Fibroblast of the aortic adventitia (primary cell): ENCODE results near the gene SIRT3. TPM values are rescaled to one million over a fixed set of nuclear protein-coding genes. Genes with fewer than 3 reads are reported as not detected.

Experiments used
- DNase-seq: peaks from one replicate; pipeline ENCODE4 v3.0.0-alpha.2; 2010; ENCODE audit warnings: low read depth
- H3K4me3 ChIP-seq: 2 replicates; pipeline ENCODE4 v1.5.1; 2011; ENCODE audit warnings: low read depth, mild to moderate bottlenecking, control low read depth, low read length, moderate library complexity
- CTCF ChIP-seq: IDR thresholded peaks from 2 replicates; pipeline ENCODE4 v1.5.1; 2011; ENCODE audit warnings: mild to moderate bottlenecking, low read length, control low read depth, inconsistent platforms; ENCODE audit not compliant: insufficient read depth
- total RNA-seq: library from RNA; depleted of rRNA; stranded (reverse); fragments of >200 nt; gene quantifications from 2 replicates; pipeline ENCODE4 v1.2.3, GENCODE V29; 2012; ENCODE audit warnings: low replicate concordance

The SIRT3 gene
- total RNA-seq, 1 donor, result 8.2 TPM

- TF ChIP-seq CTCF, result no peak
- H3K4me3 ChIP-seq, result no peak overlapping the region
- no peak for DNase-seq
These were observed 3.2 kb downstream of the SIRT3 start for GRCh38 chr11:232783-233565.

- no peak overlapping the region for H3K4me3 ChIP-seq
- TF ChIP-seq CTCF, result no peak
- DNase-seq, result no peak
These were observed 5.7 kb downstream of the SIRT3 start for GRCh38 chr11:230431-230830.

DNA sequence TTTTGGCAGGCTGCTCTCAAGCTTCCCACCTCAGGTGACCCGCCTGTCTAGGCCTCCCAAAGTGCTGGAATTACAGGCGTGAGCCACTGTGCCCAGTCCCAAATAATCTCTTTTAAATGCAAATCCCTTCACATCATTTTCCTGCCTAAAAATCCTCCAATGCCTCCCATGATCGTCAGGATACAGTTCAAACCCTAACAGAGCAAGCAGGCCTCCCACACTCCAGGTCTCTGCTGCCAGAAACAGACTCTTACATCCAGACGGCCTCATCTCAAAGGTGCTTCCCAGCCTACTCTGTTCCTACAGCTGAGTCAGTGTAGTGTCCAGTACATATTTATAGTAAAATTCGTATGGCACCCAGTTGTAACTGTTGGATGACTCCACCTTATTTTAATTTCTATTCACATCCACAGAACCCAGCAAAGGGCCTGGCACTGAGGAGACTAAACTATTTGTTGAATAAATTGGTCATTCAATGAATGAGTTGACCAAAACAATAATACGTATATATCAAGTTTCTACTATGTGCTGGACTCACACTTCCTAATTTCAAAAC is 8.2 kb downstream of the SIRT3 start:
- DNase-seq, result no peak
- TF ChIP-seq CTCF, result no peak
- no peak overlapping the region for H3K4me3 ChIP-seq

DNA sequence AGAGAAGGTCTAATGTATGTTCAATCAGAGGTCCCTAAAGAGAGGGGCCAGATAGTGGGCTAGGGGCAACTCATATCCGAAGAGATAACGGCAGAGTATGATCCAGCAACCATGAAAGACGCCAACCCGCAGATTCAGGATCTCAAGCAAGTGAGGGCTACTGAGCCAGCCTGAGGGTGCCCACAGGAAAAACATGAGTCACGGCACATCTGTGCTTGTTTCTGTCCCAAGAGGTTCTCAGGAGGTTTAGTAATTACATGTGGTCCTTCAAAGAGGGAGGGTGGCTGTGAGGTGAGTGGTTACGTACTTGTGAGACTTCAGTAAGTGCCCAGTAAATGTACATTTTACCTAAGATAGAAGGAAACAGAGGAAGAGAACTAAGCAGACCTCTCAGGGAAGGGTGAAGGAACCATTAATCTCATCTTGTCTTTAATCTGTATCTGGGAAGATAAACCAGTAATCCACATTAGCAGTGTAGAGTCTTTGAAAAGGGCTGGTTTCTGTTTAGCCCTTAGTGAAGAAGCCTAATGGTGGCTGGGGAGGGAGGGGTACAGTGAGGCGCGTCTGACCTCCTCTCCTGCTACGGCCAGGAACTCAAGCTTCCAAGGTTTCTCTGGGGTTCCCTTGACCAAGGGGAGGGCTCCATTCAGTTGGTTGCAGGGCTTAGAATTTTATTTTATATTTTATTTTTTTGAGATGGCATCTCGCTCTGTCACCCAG is 10.2 kb downstream of the SIRT3 start:
- no peak for DNase-seq
- H3K4me3 ChIP-seq, result no peak overlapping the region
- no peak for TF ChIP-seq CTCF

DNA sequence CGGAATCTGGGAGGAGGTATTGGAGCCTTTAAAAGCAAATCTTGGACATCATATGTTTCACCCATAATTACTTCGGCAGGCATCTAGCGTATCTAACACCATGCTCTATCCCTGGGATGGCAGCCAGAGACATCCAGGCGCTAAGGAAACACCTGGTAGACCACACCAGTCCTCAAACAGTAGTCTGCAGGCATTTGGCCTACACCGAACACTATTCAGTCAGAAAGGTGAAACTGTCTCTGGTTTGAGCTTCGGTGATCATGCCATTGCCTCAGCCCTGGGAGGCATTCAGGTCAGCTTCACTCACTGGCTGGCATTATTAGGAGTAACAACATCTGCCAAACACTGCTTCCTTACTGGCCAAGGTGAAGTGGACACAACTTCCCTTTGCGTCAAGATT is 11.7 kb downstream of the SIRT3 start:
- DNase-seq, result no peak
- no peak for TF ChIP-seq CTCF
- H3K4me3 ChIP-seq, result no peak overlapping the region

DNA sequence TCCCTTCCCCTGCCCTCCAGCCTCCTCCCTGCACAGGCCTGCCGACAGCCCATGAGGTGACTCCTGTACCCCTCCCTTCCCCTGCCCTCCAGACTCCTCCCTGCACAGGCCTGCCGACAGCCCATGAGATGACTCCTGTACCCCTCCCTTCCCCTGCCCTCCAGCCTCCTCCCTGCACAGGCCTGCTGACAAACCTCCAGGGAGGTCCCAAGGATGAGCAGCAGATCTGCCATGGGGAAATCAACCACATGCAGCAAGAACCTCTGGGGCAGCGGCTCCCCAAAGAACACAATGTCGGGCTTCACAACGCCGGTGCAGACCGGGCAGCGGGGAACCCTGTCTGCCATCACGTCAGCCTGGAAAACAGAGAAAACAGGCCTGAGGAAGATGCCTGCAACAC is 12.3 kb downstream of the SIRT3 start:
- DNase-seq, result no peak
- no peak overlapping the region for H3K4me3 ChIP-seq
- TF ChIP-seq CTCF, result no peak
